Measurements from ENCODE around the gene GALNT1. TPM values are rescaled to one million over a fixed set of nuclear protein-coding genes. Genes with fewer than 3 reads are reported as not detected.
A peak's percentile ranks its signal among the peaks of the same experiment; 100 is the strongest.

Gene GALNT1
- total and polyA plus RNA-seq, 10 of the 15 experiments (the other 5 are each of a cell fraction or from before 2014, with no cell fraction given) = 8.0 to 53.7 (median 29.9) TPM

DNA sequence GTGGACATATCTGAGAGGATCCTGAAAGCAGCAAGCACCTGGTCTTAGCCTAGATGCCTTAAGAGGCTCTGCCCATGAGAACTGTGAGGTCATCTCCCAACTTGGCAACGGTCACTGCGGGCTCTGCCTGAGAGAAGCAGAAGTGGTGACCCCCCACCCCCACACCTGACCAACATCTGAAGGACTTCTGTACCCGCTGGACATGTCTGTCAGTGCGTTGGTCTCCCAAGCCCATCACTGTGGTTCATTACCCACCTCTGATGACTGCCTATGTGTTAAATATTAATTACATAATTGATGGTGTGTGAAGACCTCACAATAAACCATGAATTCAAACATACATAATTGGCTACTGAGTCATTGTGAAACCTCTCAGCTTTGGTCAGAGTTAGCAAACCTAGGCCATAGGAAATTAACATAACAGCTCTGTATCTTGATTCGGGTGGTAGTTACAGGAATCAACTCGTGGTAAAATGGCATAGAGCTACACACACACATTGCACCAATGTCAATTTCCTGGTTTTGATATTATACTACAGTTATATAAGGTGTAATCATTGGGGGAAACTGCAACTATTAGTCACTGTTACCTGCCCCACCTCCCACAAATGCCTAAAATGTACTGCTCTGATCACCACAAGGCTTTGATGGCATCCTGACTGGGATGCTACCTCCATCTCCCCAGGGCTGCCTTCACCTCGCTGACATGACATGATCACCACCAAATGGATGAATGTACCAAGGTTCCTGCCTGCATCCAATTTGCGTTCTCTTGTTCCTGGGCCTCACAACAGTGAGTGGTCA lies 4.3 kb upstream of the GALNT1 start (continued):
- TF ChIP-seq BRCA1 (IDR thresholded peaks at IDR 0.05; ENCODE audit: low read depth, low read length) = no peak
- TF ChIP-seq, protein P1, sequence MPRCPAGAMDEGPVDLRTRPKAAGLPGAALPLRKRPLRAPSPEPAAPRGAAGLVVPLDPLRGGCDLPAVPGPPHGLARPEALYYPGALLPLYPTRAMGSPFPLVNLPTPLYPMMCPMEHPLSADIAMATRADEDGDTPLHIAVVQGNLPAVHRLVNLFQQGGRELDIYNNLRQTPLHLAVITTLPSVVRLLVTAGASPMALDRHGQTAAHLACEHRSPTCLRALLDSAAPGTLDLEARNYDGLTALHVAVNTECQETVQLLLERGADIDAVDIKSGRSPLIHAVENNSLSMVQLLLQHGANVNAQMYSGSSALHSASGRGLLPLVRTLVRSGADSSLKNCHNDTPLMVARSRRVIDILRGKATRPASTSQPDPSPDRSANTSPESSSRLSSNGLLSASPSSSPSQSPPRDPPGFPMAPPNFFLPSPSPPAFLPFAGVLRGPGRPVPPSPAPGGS (IDR thresholded peaks at IDR 0.05; ENCODE audit: borderline replicate concordance, insufficient read depth, low read depth, low read length, poor library complexity, severe bottlenecking) = no peak
- TF ChIP-seq GABPA (IDR thresholded peaks at IDR 0.05; ENCODE audit: low read depth) = no peak
- no peak for TF ChIP-seq SUZ12 (IDR thresholded peaks at IDR 0.05; ENCODE audit: unreplicated experiment)
- peak in 1 of 2 experiments; percentile 55; a peak in 1 of 3 replicates for TF ChIP-seq EGR1 (IDR thresholded peaks at IDR 0.05; ENCODE audit: borderline replicate concordance in 1 of 2, low read depth in 2 of 2, low read length in 2 of 2)
- TF ChIP-seq, protein P2, sequence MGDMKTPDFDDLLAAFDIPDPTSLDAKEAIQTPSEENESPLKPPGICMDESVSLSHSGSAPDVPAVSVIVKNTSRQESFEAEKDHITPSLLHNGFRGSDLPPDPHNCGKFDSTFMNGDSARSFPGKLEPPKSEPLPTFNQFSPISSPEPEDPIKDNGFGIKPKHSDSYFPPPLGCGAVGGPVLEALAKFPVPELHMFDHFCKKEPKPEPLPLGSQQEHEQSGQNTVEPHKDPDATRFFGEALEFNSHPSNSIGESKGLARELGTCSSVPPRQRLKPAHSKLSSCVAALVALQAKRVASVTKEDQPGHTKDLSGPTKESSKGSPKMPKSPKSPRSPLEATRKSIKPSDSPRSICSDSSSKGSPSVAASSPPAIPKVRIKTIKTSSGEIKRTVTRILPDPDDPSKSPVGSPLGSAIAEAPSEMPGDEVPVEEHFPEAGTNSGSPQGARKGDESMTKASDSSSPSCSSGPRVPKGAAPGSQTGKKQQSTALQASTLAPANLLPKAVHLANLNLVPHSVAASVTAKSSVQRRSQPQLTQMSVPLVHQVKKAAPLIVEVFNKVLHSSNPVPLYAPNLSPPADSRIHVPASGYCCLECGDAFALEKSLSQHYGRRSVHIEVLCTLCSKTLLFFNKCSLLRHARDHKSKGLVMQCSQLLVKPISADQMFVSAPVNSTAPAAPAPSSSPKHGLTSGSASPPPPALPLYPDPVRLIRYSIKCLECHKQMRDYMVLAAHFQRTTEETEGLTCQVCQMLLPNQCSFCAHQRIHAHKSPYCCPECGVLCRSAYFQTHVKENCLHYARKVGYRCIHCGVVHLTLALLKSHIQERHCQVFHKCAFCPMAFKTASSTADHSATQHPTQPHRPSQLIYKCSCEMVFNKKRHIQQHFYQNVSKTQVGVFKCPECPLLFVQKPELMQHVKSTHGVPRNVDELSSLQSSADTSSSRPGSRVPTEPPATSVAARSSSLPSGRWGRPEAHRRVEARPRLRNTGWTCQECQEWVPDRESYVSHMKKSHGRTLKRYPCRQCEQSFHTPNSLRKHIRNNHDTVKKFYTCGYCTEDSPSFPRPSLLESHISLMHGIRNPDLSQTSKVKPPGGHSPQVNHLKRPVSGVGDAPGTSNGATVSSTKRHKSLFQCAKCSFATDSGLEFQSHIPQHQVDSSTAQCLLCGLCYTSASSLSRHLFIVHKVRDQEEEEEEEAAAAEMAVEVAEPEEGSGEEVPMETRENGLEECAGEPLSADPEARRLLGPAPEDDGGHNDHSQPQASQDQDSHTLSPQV (IDR thresholded peaks at IDR 0.05) = 0 out of 2 replicates have a peak, but pooled peaks have one; percentile 39
- TF ChIP-seq, protein P3, sequence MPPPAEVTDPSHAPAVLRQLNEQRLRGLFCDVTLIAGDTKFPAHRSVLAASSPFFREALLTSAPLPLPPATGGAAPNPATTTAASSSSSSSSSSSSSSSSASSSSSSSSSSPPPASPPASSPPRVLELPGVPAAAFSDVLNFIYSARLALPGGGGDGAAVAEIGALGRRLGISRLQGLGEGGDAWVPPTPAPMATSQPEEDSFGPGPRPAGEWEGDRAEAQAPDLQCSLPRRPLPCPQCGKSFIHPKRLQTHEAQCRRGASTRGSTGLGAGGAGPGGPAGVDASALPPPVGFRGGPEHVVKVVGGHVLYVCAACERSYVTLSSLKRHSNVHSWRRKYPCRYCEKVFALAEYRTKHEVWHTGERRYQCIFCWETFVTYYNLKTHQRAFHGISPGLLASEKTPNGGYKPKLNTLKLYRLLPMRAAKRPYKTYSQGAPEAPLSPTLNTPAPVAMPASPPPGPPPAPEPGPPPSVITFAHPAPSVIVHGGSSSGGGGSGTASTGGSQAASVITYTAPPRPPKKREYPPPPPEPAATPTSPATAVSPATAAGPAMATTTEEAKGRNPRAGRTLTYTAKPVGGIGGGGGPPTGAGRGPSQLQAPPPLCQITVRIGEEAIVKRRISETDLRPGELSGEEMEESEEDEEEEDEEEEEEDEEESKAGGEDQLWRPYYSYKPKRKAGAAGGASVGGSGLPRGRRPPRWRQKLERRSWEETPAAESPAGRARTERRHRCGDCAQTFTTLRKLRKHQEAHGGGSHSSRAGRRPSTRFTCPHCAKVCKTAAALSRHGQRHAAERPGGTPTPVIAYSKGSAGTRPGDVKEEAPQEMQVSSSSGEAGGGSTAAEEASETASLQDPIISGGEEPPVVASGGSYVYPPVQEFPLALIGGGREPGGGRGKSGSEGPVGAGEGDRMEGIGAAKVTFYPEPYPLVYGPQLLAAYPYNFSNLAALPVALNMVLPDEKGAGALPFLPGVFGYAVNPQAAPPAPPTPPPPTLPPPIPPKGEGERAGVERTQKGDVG (CRISPR knock-in tag; IDR thresholded peaks at IDR 0.05) = no peak
- peak; percentile 84; the same call in 1 of the 2 replicates for TF ChIP-seq JUND (IDR thresholded peaks at IDR 0.05; ENCODE audit: low read depth, low read length)
- TF ChIP-seq CHD4 (IDR thresholded peaks at IDR 0.05) = no peak
- peak; percentile 89 for TF ChIP-seq IKZF1 (conservative IDR thresholded peaks at IDR 0.05)
- TF ChIP-seq, protein P4, sequence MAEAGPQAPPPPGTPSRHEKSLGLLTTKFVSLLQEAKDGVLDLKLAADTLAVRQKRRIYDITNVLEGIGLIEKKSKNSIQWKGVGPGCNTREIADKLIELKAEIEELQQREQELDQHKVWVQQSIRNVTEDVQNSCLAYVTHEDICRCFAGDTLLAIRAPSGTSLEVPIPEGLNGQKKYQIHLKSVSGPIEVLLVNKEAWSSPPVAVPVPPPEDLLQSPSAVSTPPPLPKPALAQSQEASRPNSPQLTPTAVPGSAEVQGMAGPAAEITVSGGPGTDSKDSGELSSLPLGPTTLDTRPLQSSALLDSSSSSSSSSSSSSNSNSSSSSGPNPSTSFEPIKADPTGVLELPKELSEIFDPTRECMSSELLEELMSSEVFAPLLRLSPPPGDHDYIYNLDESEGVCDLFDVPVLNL (IDR thresholded peaks at IDR 0.05; ENCODE audit: low read depth, low read length) = no peak
- no peak for TF ChIP-seq KDM1A (IDR thresholded peaks at IDR 0.05; ENCODE audit: borderline replicate concordance)
- TF ChIP-seq MYC (IDR thresholded peaks at IDR 0.05; ENCODE audit: insufficient read depth, insufficient read length, insufficient replicate concordance, low read length, severe bottlenecking) = no peak
- TF ChIP-seq TCF3 (IDR thresholded peaks at IDR 0.05; ENCODE audit: borderline replicate concordance, insufficient read depth, low read depth, low read length) = no peak
- TF ChIP-seq TARDBP (IDR thresholded peaks at IDR 0.05; ENCODE audit: borderline replicate concordance) = no peak
- TF ChIP-seq FOS (IDR thresholded peaks at IDR 0.05; ENCODE audit: borderline replicate concordance, extremely low read depth, insufficient read length) = no peak
